Activated T-cell treated with anti-CD3 and anti-CD28 coated beads, Interleukin-2, amount 50 U/mL, for 24 hours (primary cell): ENCODE results near the gene TBC1D3I.
"Not testable (repeated sequence)": the region's sequence is repeated elsewhere in the genome, so short reads cannot be mapped to it uniquely, and the experiment has no call there.

Experiments
- DNase-seq: peaks from one replicate; pipeline ENCODE4 v3.0.0-alpha.2; 2020
- H3K27ac Mint-ChIP-seq: 2 replicates; pipeline ENCODE4 v1.8.0; 2020; ENCODE audit warnings: mild to moderate bottlenecking, mixed read lengths
- H3K27me3 Mint-ChIP-seq: 2 replicates; pipeline ENCODE4 v1.8.0; 2020; ENCODE audit warnings: mixed read lengths
- H3K36me3 Mint-ChIP-seq: 2 replicates; pipeline ENCODE4 v1.8.0; 2020; ENCODE audit warnings: low read depth, mixed read lengths
- H3K4me1 Mint-ChIP-seq: 2 replicates; pipeline ENCODE4 v1.8.0; 2020; ENCODE audit warnings: low read depth, mixed read lengths
- H3K4me3 Mint-ChIP-seq: 2 replicates; pipeline ENCODE4 v1.8.0; 2020; ENCODE audit warnings: mild to moderate bottlenecking, moderate library complexity, mixed read lengths
- H3K9me3 Mint-ChIP-seq: 2 replicates; pipeline ENCODE4 v1.8.0; 2020; ENCODE audit warnings: mixed read lengths

TBC1D3I gene

DNA sequence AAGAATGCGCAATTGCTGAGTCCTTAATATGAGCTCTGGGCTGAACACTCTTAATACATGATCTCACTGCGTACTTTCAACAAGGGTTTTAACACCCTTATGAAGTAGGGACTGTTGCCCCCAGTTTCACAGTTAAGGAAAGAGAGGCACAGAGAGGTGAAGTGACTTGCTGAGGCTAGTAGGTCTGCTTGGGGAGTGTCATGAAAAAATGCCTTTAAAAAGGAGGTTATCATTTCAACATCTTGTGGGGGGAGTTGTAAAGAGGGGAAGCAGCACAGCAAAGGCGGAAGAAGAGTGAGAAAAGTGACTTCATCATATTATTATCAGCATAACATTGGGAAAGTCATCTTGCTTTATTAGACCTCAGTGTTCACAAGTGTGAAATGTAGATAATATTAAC, 51.4 kb downstream of the TBC1D3I start:
- no peak for DNase-seq
- no peaks in the 10 kb centered on the region for H3K36me3 Mint-ChIP-seq
- H3K9me3 Mint-ChIP-seq: peaks cover 3% of the 10 kb centered on the region
- no peak overlapping the region for H3K27ac Mint-ChIP-seq
- peaks cover 21% of the 10 kb centered on the region for H3K27me3 Mint-ChIP-seq
- H3K4me1 Mint-ChIP-seq: peaks cover 4% of the 10 kb centered on the region
- H3K4me3 Mint-ChIP-seq: no peak overlapping the region

DNA sequence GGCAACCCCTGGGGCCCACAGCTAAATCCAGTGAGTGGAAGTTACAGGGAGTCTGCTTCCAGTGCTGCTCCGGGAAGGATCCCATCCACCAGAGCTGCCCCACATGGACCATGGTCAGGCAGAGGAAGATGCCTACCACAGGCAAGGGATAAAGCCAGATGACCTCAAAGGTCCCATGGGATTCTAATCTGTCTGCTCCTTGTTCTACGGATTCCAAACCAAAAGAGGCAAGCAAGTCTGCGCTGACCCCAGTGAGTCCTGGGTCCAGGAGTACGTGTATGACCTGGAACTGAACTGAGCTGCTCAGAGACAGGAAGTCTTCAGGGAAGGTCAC, 52.1 kb downstream of the TBC1D3I start:
- H3K4me1 Mint-ChIP-seq: peaks cover 4% of the 10 kb centered on the region
- H3K4me3 Mint-ChIP-seq: peak overlapping the region; percentile 38
- H3K27me3 Mint-ChIP-seq: peaks cover 17% of the 10 kb centered on the region
- H3K9me3 Mint-ChIP-seq: no peaks in the 10 kb centered on the region
- no peak for DNase-seq
- no peaks in the 10 kb centered on the region for H3K36me3 Mint-ChIP-seq
- H3K27ac Mint-ChIP-seq: no peak overlapping the region

DNA sequence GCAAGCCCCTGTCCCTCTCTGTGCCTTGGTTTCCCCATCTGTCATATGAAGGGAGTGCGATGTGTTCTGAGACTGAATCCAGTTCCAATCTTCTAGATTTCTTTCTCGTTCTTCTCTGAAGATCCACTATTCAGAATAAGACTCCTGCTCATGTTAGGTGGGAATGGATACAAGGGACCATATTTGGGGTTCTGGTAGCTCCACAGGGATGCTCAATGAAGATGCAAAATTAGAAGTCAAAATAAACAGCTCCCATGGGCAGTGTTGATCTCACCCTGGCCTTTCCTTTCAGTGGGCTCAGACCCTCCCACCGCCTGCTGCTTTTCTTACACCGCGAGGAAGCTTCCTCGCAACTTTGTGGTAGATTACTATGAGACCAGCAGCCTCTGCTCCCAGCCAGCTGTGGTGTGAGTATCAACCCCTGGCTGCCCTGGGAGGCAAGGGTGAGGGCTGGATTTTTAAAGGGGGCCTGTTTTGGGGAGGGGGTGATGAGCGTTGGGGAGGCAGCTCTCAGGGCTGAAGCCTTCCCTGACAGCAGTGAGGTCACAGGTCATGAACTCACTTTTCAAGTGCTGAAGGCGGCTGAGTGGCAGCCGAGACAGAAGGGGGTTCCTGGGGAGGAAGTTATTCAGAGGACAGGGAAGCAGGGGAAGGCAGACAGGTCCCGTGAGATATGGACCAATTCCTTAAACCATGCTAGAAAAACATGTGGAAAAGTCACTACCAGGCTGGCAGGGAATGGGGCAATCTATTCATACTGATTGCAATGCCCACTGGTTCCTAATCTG, 52.7 kb downstream of the TBC1D3I start:
- H3K4me3 Mint-ChIP-seq: peak overlapping the region; percentile 57
- not testable (repeated sequence) for H3K36me3 Mint-ChIP-seq, H3K9me3 Mint-ChIP-seq, DNase-seq, H3K4me1 Mint-ChIP-seq
- peaks cover 17% of the 10 kb centered on the region for H3K27me3 Mint-ChIP-seq
- peak overlapping the region; percentile 72 for H3K27ac Mint-ChIP-seq

DNA sequence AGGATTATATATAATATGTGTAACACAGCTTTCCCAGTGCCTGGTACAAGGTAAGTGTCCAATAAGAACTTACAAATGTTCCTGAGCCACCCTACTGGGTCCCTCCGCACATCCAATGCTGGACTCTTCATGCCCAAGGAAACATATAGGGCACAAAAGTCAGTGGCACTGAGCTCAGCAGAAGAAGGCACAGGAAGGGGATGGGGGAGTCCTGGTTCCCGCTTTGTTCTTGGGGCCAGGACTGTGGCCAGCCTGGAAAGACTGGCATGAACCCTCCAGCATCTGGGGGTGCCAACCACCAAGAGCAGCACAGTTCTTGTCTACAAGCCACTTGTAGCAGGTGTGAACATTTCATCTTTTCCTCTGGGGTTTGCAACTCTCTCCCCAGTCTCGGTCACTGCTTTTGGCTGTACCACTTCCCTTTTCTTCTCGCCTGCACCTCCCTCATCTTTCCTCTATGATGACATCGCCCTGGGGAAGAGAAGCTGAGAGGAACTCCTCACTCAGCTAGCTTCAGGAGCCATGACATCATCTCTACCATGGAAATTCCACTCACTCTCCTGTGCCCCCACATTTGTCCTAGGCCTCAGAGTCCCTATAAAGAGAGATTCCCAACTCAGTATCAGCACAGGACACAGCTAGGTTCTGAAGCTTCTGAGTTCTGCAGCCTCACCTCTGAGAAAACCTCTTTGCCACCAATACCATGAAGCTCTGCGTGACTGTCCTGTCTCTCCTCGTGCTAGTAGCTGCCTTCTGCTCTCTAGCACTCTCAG, 53.7 kb downstream of the TBC1D3I start, which contains the start of gene CCL4L2:
CCL4L2 (plus strand) TSS at position 625 of the 773 bp plus-strand sequence.
- peak within 1 kb of the TSS; percentile 57 for H3K4me3 Mint-ChIP-seq
- peak within 1 kb of the TSS; percentile 73 for H3K27ac Mint-ChIP-seq
- H3K36me3 Mint-ChIP-seq, H3K9me3 Mint-ChIP-seq, DNase-seq: not testable (repeated sequence)
- H3K4me1 Mint-ChIP-seq: peaks cover 15% of the 10 kb centered on the region
- H3K27me3 Mint-ChIP-seq: peaks cover 20% of the 10 kb centered on the region

GRCh38 chr17:36209575-36209974, 54.8 kb downstream of the TBC1D3I start:
- peaks cover 15% of the 10 kb centered on the region for H3K4me1 Mint-ChIP-seq
- H3K36me3 Mint-ChIP-seq: no peaks in the 10 kb centered on the region
- H3K9me3 Mint-ChIP-seq: no peaks in the 10 kb centered on the region
- H3K27me3 Mint-ChIP-seq: peaks cover 20% of the 10 kb centered on the region
- H3K27ac Mint-ChIP-seq: no peak overlapping the region
- no peak overlapping the region for H3K4me3 Mint-ChIP-seq
- no peak for DNase-seq

- H3K9me3 Mint-ChIP-seq, H3K36me3 Mint-ChIP-seq, DNase-seq, H3K4me3 Mint-ChIP-seq, H3K27ac Mint-ChIP-seq: not testable (repeated sequence)
- Mint-ChIP-seq H3K4me1 (peaks cover 19% of the 10 kb centered on the region), H3K27me3 (peaks cover 18% of the 10 kb centered on the region)
Measured at GRCh38 chr17:36207383-36207782, 57.0 kb downstream of the TBC1D3I start.

- H3K27ac Mint-ChIP-seq, DNase-seq, H3K4me3 Mint-ChIP-seq, H3K36me3 Mint-ChIP-seq, H3K9me3 Mint-ChIP-seq: not testable (repeated sequence)
- Mint-ChIP-seq H3K27me3 (peaks cover 19% of the 10 kb centered on the region), H3K4me1 (peaks cover 26% of the 10 kb centered on the region)
Measured at GRCh38 chr17:36206486-36206821, 57.9 kb downstream of the TBC1D3I start.

DNA sequence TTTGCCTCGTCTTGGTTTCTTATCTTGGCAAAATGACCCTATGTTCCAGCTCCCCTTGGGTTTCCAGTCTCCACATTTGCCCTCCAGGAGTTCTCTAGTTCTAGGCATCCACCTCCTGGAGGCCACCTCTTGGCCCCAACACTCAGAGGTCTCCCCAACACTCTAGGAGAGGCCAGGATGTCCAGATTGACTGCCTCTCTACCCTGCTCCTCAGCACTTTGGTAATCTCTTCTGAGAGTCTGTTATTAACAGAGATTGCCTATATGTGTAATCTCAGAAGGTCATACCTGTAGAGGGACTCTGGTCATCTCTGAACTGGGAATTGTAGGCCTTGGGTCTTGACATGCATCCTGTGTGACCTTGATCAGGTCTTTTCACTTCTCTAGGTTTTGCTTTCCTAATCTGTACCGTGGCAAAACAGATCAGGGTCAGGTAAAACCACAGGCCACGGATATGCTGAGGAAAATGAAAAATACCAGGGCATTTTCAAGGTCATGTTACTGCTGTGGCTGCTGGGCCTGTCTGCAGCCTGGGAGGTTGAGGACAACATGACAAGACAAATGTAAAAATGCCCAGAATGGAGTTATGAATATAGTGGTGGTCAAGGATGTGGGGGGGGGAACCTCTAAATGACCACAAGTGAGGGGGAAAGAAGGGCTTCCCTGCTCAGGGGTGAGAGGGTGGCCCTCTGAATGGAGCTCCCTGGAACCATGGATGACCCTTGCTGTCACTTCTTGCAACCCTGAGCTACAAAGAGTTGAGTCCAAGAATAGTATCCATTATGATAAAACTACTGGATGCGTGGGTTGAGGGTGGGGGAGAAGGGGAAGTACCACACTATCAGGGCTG, 58.5 kb downstream of the TBC1D3I start:
- DNase-seq: no peak

DNA sequence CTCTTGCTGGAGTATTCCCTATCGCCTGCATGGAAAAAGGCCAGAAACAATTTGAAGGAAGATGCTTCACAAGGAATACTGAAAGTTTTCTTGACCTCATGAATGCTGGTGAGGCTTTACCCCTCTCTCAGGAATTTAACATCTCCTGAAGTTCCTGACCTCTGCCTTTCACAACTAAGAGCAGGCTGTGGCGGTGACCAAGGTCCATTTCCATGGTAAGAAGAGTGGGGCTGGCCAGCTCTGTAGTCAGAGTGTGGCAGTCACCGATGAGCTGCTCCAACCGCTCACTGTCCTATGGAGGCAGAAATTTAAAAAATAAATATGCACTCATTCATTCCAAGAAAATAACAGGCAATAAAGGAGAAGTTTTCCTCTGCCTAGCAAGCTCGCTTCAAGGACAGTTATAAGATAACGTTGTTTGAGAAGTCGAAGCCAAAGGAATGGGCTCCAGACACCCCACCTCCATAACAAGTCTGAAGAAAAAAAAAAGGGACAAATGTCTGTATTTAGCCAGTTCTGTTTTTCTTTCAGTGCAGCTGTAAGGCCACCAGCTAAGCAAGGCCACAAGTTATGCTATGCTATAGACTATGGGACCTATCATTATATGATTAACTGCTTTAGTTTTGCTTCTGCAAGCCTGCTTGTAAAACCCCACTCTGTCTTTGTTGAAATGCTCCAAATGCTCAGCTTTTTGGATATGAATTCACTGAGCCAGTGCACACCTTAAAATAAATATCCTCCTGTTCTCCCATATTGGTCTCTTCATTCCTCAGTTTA, 59.5 kb downstream of the TBC1D3I start:
- H3K36me3 Mint-ChIP-seq: no peaks in the 10 kb centered on the region
- no peak overlapping the region for H3K27ac Mint-ChIP-seq
- H3K4me1 Mint-ChIP-seq: peaks cover 23% of the 10 kb centered on the region
- no peak for DNase-seq
- H3K9me3 Mint-ChIP-seq: no peaks in the 10 kb centered on the region
- H3K4me3 Mint-ChIP-seq: no peak overlapping the region
- H3K27me3 Mint-ChIP-seq: peaks cover 18% of the 10 kb centered on the region

More for the DNA sequence above, 58.5 kb downstream of the TBC1D3I start:
- H3K27ac Mint-ChIP-seq: no peak overlapping the region
- H3K36me3 Mint-ChIP-seq: no peaks in the 10 kb centered on the region
- peaks cover 17% of the 10 kb centered on the region for H3K27me3 Mint-ChIP-seq
- peaks cover 24% of the 10 kb centered on the region for H3K4me1 Mint-ChIP-seq
- no peaks in the 10 kb centered on the region for H3K9me3 Mint-ChIP-seq
- H3K4me3 Mint-ChIP-seq: no peak overlapping the region
